ENCODE data around the gene NPHP4.

- TF ChIP-seq CTCF (IDR thresholded peaks at IDR 0.05; ENCODE audit: low read depth, low read length, poor library complexity, severe bottlenecking): no peak
- no peak for TF ChIP-seq EZH2phosphoT487 (IDR thresholded peaks at IDR 0.05; ENCODE audit: borderline replicate concordance, low read length)
Measured at GRCh38 chr1:5913876-5914275, 78.3 kb downstream of the NPHP4 start.
